ENCODE data around the gene TBX4. TPM values are rescaled to one million over a fixed set of nuclear protein-coding genes. Genes with fewer than 3 reads are reported as not detected.

The TBX4 gene
- total RNA-seq, 4 donors from 2014 or later, result not detected

GRCh38 chr17:61404913-61405685 lies 47.1 kb upstream of the TBX4 start:
- H3K36me3 ChIP-seq, result peaks cover 8 to 46% (median 27%) of the 10 kb centered on the region in 4 donors
- peak overlapping the region; percentile 33 to 74 (median 56) for H3K4me3 ChIP-seq
- 80% methylated on average over 1 of the region's 71 CpGs for WGBS
- H3K4me1 ChIP-seq, result peaks cover 33 to 96% (median 92%) of the 10 kb centered on the region in 4 donors
- no peak for DNase-seq (ENCODE audit: extremely low spot score)
- TF ChIP-seq EP300 (IDR thresholded peaks at IDR 0.05) (no peak), CTCF (IDR thresholded peaks at IDR 0.05) (no peak), POLR2AphosphoS5 (IDR thresholded peaks at IDR 0.05) (no peak), POLR2A (IDR thresholded peaks at IDR 0.05; ENCODE audit: low read depth) (no peak)
- peaks cover 3 to 83% (median 10%) of the 10 kb centered on the region in 4 donors for H3K27me3 ChIP-seq
- H3K27ac ChIP-seq (replicated peaks in 1 of 4), result peak overlapping the region; percentile 55 to 92 (median 78)
- no peaks in the 10 kb centered on the region for H3K9me3 ChIP-seq
- intact Hi-C loops (cut with DNase I), result no loop called here

- intact Hi-C loops (cut with DNase I), result no loop called here
- no peak for TF ChIP-seq EP300 (IDR thresholded peaks at IDR 0.05)
- no peak for TF ChIP-seq POLR2A (IDR thresholded peaks at IDR 0.05; ENCODE audit: low read depth)
- TF ChIP-seq POLR2AphosphoS5 (IDR thresholded peaks at IDR 0.05), result no peak
- no peak for TF ChIP-seq CTCF (IDR thresholded peaks at IDR 0.05)
- WGBS, result 47% methylated on average over 20 of the region's 37 CpGs
- H3K36me3 ChIP-seq, result peaks cover 8 to 46% (median 27%) of the 10 kb centered on the region in 4 donors
- H3K27me3 ChIP-seq, result peaks cover 3 to 85% (median 10%) of the 10 kb centered on the region in 4 donors
- peaks cover 34 to 98% (median 94%) of the 10 kb centered on the region in 4 donors for H3K4me1 ChIP-seq
- H3K9me3 ChIP-seq, result no peaks in the 10 kb centered on the region
- H3K4me3 ChIP-seq, result peak overlapping the region; percentile 33 to 74 (median 56)
- no peak for DNase-seq (ENCODE audit: extremely low spot score)
- H3K27ac ChIP-seq (replicated peaks in 1 of 4), result peak overlapping the region; percentile 55 to 92 (median 78)
Measured at GRCh38 chr17:61405686-61406536, 46.3 kb upstream of the TBX4 start.

GRCh38 chr17:61406537-61406845 lies 45.7 kb upstream of the TBX4 start:
- WGBS, result 57% methylated on average over 1 of the region's 1 CpG
- intact Hi-C loops (cut with DNase I), result no loop called here
- peaks cover 37 to 98% (median 94%) of the 10 kb centered on the region in 4 donors for H3K4me1 ChIP-seq
- no peak overlapping the region for H3K4me3 ChIP-seq
- peaks cover 3 to 85% (median 10%) of the 10 kb centered on the region in 4 donors for H3K27me3 ChIP-seq
- peaks cover 8 to 46% (median 27%) of the 10 kb centered on the region in 4 donors for H3K36me3 ChIP-seq
- no peak for DNase-seq (ENCODE audit: extremely low spot score)
- H3K9me3 ChIP-seq, result no peaks in the 10 kb centered on the region
- no peak for TF ChIP-seq POLR2A (IDR thresholded peaks at IDR 0.05; ENCODE audit: low read depth)
- peak overlapping the region; percentile 55 to 92 (median 78) for H3K27ac ChIP-seq (replicated peaks in 1 of 4)

- TF ChIP-seq CTCF (IDR thresholded peaks at IDR 0.05) (no peak), POLR2AphosphoS5 (IDR thresholded peaks at IDR 0.05) (no peak), POLR2A (IDR thresholded peaks at IDR 0.05; ENCODE audit: low read depth) (no peak), EP300 (IDR thresholded peaks at IDR 0.05) (no peak)
- Histone ChIP-seq H3K36me3 (peaks cover 8 to 40% (median 24%) of the 10 kb centered on the region in 4 donors), H3K4me3 (peak overlapping the region in 1 of 4 donors; percentile 4), H3K27ac (replicated peaks in 1 of 4) (peak overlapping the region; percentile 91 to 93 (median 92)), H3K9me3 (no peaks in the 10 kb centered on the region), H3K4me1 (peaks cover 37 to 98% (median 94%) of the 10 kb centered on the region in 4 donors), H3K27me3 (peaks cover 3 to 77% (median 10%) of the 10 kb centered on the region in 4 donors)
- intact Hi-C loops (cut with DNase I), result no loop called here
- DNase-seq (ENCODE audit: extremely low spot score), result no peak
- 71% methylated on average over 4 of the region's 8 CpGs for WGBS
Measured at GRCh38 chr17:61406971-61407911, 45.0 kb upstream of the TBX4 start.
